ENCODE results near the gene MTA3. TPM values are rescaled to one million over a fixed set of nuclear protein-coding genes. Genes with fewer than 3 reads are reported as not detected.
A peak's percentile ranks its signal among the peaks of the same experiment; 100 is the strongest.
"Not testable (repeated sequence)": the region's sequence is repeated elsewhere in the genome, so short reads cannot be mapped to it uniquely, and the experiment has no call there.

Gene MTA3
- total RNA-seq, 1 experiment from 2014 or later: 18.8 TPM

DNA sequence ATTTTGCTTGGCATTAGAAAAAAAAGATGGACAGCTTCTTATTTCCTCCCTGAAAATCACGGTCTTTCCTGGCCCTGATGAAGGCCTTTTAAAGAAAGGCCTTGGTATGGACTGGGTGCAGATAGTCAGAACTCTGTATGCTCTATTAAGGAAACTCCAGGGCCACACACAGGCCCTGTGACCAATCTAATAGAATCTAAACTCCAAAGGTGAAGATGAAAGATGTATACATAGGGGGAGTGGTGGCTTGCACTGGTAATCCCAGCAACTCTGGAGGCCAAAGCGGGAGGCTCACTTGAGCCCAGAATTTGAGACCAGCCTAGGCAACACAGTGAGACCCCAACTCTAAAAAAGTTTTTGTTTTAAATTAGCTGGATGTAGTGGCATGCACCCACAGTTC, 158.2 kb downstream of the MTA3 start:
- DNase-seq: no peak
- Histone ChIP-seq H3K36me3 (no peaks in the 10 kb centered on the region), H3K9me3 (peaks cover 11% of the 10 kb centered on the region), H3K4me3 (no peak overlapping the region), H3K27me3 (no peaks in the 10 kb centered on the region)

DNA sequence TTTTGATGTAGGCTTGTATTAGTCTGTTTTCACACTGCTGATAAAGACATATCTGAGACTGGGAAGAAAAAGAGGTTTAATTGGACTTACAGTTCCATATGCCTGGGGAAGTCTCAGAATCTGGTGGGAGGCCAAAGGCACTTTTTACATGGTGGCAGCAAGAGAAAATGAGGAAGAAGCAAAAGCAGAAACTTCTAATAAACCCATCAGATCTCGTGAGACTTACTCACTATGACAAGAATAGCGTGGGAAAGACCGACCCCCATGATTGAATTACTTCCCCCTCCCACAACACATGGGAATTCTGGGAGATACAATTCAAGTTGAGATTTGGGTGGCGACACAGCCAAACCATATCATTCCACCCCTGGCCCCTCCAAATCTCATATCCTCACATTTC, 162.9 kb downstream of the MTA3 start:
- peaks cover 15% of the 10 kb centered on the region for H3K9me3 ChIP-seq
- not testable (repeated sequence) for H3K4me3 ChIP-seq, DNase-seq, H3K36me3 ChIP-seq, H3K27me3 ChIP-seq

- Histone ChIP-seq H3K4me3 (no peak overlapping the region), H3K9me3 (peaks cover 15% of the 10 kb centered on the region)
These were observed 165.4 kb downstream of the MTA3 start for GRCh38 chr2:42733852-42734251.

DNA sequence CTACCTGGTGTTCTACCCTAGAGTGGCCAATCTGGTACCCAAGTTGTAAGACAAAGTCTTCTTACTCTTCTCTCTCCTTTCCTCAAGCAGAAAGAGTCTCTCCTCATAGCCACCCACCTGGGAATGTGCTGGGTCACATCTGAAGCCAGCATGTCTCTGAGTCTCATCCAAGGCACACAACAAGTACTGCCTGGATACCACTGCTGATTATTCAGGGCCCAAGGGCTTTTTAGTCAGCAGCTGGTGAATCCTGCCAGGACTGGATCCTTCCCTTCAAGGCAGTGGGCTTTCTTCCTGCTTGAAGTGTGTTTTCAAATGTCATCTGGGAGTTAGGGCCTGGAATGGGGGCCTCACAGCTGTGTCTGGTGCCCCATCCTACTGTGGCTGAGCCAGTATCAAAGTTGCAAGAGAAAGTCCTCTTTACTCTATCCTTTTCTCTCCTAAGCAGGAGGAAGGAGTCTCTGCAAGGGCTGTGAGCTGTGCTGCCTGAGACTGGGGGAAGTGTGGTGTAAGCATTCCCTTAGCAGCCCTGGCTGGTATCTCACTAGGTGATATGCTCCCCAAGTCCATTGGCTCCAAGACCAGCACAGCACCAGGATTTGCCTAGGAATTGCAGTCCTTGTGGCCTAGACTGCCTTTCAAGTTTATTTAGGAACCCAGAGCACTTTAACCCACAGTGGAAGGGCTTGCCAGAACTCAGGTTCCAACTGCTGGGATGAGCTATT, 168.3 kb downstream of the MTA3 start:
- DNase-seq: no peak
- H3K4me3 ChIP-seq: no peak overlapping the region
- H3K27me3 ChIP-seq: no peaks in the 10 kb centered on the region
- H3K36me3 ChIP-seq: no peaks in the 10 kb centered on the region; the same call in 1 of the 2 replicates
- H3K9me3 ChIP-seq: peaks cover 4% of the 10 kb centered on the region; the same call in 1 of the 2 replicates

More at GRCh38 chr2:42733852-42734251, 165.4 kb downstream of the MTA3 start:
- DNase-seq: no peak
- H3K27me3 ChIP-seq: no peaks in the 10 kb centered on the region
- H3K36me3 ChIP-seq: no peaks in the 10 kb centered on the region; the same call in 1 of the 2 replicates

- DNase-seq: no peak
- Histone ChIP-seq H3K4me3 (no peak overlapping the region), H3K36me3 (no peaks in the 10 kb centered on the region; the same call in 1 of the 2 replicates), H3K9me3 (no peaks in the 10 kb centered on the region), H3K27me3 (no peaks in the 10 kb centered on the region)
These were observed 172.7 kb downstream of the MTA3 start for GRCh38 chr2:42741140-42741539.

DNA sequence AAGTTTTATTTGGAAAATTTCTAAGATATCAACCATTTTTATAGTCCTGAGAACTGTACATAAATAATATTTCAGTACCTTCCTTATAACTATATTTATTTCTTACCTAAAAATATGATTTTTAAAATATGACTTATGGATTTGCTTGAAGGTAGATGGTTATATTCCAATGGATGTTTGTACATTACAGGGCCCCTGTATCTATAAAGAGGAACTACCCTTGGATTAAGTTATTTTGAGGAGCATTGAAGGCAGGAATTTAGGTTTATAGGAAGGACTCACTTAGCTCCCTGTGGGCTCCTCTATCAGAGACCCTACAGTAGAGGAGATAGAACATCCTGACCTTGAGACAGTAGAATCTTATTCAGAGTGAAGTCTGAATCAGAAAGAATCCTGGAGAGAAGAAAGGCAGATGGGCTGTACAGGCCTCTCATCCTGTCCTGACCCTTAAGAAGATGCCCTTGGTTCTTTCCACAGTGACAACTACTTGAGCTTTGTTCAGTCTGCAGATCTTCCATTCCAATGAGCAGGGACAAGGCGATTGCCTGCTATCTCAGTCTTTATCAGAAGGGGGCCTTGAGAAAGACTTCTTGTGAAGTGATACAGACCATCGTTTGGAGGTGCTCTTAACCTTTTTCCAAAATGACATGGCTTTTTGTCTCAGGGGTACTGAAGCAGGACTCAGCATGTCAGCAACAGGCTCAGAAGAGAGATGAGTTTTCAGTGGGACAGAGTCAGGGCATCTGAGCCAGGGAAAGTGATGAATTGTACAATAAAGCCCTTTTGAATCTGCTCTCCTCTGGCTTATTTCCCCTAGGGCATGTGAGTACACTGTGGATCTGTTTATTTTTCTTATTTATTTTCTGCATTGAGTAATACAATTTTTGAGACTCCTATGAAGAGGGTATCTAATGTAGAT, 174.6 kb downstream of the MTA3 start:
- Histone ChIP-seq H3K4me3 (no peak overlapping the region), H3K9me3 (no peaks in the 10 kb centered on the region), H3K27me3 (no peaks in the 10 kb centered on the region), H3K36me3 (no peaks in the 10 kb centered on the region; the same call in 1 of the 2 replicates)
- no peak for DNase-seq

DNA sequence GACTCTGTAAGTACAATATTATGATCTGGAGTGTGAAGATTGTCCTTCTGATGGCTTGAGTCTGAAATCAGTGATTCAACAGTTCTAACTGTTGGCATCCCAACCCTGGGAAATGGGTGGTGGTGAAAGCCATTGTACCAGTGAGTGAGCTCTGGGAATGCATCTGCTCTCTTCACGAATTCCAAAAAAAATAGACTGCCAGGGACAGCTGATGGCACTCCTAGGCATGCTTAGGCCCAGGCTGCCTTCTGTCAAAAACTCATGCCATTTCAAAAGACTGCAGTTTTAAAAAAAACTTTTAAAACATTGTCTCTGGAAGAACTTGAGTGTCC, 175.2 kb downstream of the MTA3 start:
- Histone ChIP-seq H3K4me3 (no peak overlapping the region), H3K9me3 (no peaks in the 10 kb centered on the region), H3K36me3 (no peaks in the 10 kb centered on the region; the same call in 1 of the 2 replicates), H3K27me3 (no peaks in the 10 kb centered on the region)
- no peak for DNase-seq

- no peaks in the 10 kb centered on the region for H3K9me3 ChIP-seq
- H3K4me3 ChIP-seq: no peak overlapping the region
- DNase-seq: no peak
- no peaks in the 10 kb centered on the region; the same call in 1 of the 2 replicates for H3K36me3 ChIP-seq
- H3K27me3 ChIP-seq: no peaks in the 10 kb centered on the region
These were observed 176.2 kb downstream of the MTA3 start for GRCh38 chr2:42744545-42745082.

- no peak for DNase-seq
- H3K36me3 ChIP-seq: no peaks in the 10 kb centered on the region
- H3K4me3 ChIP-seq: no peak overlapping the region
- no peaks in the 10 kb centered on the region for H3K27me3 ChIP-seq
- no peaks in the 10 kb centered on the region for H3K9me3 ChIP-seq
These were observed 179.0 kb downstream of the MTA3 start for GRCh38 chr2:42747422-42747821.

DNA sequence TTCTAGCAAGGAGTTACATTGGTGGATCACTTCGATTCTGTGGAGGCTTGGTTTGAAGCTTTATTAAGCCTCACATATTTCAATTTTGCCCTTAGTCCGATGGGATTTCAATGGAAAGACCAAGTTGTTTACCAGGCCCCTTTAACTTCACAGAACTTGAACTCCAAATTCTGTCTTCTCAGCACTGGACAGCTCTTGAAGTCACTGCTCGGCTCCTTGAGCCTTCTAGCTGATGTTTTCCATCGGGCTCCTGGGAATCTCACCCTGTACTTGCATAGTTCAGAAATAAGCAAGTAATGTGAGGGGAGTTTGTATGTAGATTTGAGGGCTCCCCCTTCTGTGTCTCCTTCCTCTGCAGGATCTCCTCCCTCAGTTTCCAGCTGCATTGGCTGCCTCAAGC, 180.4 kb downstream of the MTA3 start:
- Histone ChIP-seq H3K4me3 (no peak overlapping the region), H3K36me3 (no peaks in the 10 kb centered on the region), H3K9me3 (no peaks in the 10 kb centered on the region), H3K27me3 (no peaks in the 10 kb centered on the region)
- DNase-seq: no peak

- no peaks in the 10 kb centered on the region for H3K27me3 ChIP-seq
- DNase-seq: no peak
- H3K36me3 ChIP-seq: no peaks in the 10 kb centered on the region
- H3K9me3 ChIP-seq: no peaks in the 10 kb centered on the region
- H3K4me3 ChIP-seq: no peak overlapping the region
These were observed 183.9 kb downstream of the MTA3 start for GRCh38 chr2:42752314-42752713.

- Histone ChIP-seq H3K9me3 (no peaks in the 10 kb centered on the region), H3K36me3 (no peaks in the 10 kb centered on the region), H3K4me3 (no peak overlapping the region), H3K27me3 (no peaks in the 10 kb centered on the region)
- no peak for DNase-seq
These were observed 184.7 kb downstream of the MTA3 start for GRCh38 chr2:42752816-42753813.

DNA sequence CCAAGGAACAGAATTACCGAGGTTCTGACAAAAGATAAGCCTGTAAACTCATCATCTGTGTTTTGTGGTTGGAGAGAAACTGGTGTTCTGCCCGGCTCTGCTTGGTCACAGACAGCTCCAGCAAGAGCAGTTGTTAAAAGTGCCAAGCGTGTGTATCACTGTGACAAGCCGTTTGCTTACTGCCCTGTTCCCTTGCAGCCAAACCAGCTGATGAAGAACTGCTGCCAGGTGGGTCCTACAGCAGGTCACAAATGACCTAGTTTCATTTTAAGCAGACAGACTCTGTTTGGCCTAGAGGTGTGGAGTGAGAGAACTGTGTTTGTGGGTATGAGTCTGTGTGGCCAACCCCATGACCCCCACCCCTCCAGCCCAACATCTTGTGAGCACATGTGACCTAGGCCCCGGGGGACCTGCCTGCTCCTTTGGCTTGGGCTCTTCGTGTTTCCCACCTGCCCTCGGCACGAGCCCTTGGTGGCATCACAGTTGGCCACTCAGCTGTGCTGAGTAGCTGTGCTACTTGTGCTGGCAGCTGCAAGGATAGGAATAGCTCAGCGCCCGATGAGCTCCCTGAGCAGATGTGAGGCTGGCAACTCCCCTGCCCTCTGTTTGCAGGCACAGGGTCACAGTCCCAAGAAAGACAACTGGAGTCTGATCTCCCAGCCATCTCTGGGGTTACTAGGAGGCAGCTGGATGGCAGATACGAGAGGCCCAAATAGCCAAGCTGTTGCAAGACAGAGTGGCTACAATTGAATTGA, 185.8 kb downstream of the MTA3 start:
- Histone ChIP-seq H3K4me3 (no peak overlapping the region), H3K27me3 (no peaks in the 10 kb centered on the region), H3K36me3 (no peaks in the 10 kb centered on the region), H3K9me3 (no peaks in the 10 kb centered on the region)
- no peak for DNase-seq

GRCh38 chr2:42754776-42755140, 186.3 kb downstream of the MTA3 start:
- no peaks in the 10 kb centered on the region for H3K36me3 ChIP-seq
- no peaks in the 10 kb centered on the region for H3K27me3 ChIP-seq
- no peaks in the 10 kb centered on the region for H3K9me3 ChIP-seq
- no peak for DNase-seq
- H3K4me3 ChIP-seq: no peak overlapping the region

GRCh38 chr2:42755191-42755880, 186.9 kb downstream of the MTA3 start:
- DNase-seq: peak; percentile 15

More at GRCh38 chr2:42755191-42755880, 186.9 kb downstream of the MTA3 start:
- Histone ChIP-seq H3K9me3 (no peaks in the 10 kb centered on the region), H3K36me3 (no peaks in the 10 kb centered on the region), H3K4me3 (no peak overlapping the region), H3K27me3 (no peaks in the 10 kb centered on the region)
